ENCODE measurements around the gene TOLLIP. TPM values are rescaled to one million over a fixed set of nuclear protein-coding genes. Genes with fewer than 3 reads are reported as not detected.
"Not testable (repeated sequence)": the region's sequence is repeated elsewhere in the genome, so short reads cannot be mapped to it uniquely, and the experiment has no call there.

The TOLLIP gene
- total RNA-seq, 1 donor from 2014 or later: 71.6 TPM

DNA sequence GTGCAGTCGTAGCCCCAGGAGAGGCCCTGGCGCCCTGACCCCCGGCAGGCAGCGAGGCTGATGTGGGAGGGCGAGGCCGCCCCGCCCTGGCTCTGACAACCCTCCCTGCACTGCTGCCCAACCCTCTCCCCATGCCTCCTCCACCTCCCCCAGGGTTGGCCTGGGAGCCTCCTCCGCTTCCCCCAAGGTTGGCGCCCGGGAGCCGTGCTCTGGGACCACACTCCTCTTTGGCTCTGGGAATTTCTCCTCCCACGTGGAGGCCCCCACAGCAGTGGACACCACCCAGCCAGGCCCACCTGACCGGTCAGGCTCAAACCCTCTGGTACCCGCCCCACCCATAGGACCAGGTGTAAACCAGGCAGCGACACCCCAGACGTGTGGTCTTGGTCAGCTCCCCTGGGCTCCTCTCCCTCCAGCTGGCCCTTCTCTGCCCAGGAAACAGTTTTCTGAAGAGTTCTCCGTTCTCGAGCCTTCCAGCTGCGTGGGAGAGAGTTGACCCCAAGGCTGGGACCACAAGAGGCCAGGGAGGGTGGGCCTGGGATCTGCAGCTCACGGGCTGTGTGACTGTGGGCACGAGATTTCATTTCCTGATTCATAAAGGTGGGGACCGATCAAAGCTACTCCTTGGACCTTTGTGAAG is 40.8 kb upstream of the TOLLIP start:
- no peak overlapping the region for H3K4me3 Mint-ChIP-seq (ENCODE audit: unreplicated experiment)
- H3K4me1 Mint-ChIP-seq (ENCODE audit: unreplicated experiment): no peaks in the 10 kb centered on the region
- TF ChIP-seq, protein P1, sequence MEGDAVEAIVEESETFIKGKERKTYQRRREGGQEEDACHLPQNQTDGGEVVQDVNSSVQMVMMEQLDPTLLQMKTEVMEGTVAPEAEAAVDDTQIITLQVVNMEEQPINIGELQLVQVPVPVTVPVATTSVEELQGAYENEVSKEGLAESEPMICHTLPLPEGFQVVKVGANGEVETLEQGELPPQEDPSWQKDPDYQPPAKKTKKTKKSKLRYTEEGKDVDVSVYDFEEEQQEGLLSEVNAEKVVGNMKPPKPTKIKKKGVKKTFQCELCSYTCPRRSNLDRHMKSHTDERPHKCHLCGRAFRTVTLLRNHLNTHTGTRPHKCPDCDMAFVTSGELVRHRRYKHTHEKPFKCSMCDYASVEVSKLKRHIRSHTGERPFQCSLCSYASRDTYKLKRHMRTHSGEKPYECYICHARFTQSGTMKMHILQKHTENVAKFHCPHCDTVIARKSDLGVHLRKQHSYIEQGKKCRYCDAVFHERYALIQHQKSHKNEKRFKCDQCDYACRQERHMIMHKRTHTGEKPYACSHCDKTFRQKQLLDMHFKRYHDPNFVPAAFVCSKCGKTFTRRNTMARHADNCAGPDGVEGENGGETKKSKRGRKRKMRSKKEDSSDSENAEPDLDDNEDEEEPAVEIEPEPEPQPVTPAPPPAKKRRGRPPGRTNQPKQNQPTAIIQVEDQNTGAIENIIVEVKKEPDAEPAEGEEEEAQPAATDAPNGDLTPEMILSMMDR (IDR thresholded peaks at IDR 0.05): no peak
- no peaks in the 10 kb centered on the region for H3K36me3 Mint-ChIP-seq (ENCODE audit: unreplicated experiment)
- no peak for DNase-seq (ENCODE audit: extremely low spot score, unreplicated experiment)
- H3K27me3 Mint-ChIP-seq (ENCODE audit: unreplicated experiment): peaks cover 9% of the 10 kb centered on the region
- no peak overlapping the region for H3K27ac Mint-ChIP-seq (ENCODE audit: unreplicated experiment)
- no peaks in the 10 kb centered on the region for H3K9me3 Mint-ChIP-seq (ENCODE audit: unreplicated experiment)

GRCh38 chr11:1349327-1350041 is 40.1 kb upstream of the TOLLIP start:
- Mint-ChIP-seq H3K36me3 (ENCODE audit: unreplicated experiment) (no peaks in the 10 kb centered on the region), H3K4me1 (ENCODE audit: unreplicated experiment) (no peaks in the 10 kb centered on the region), H3K27ac (ENCODE audit: unreplicated experiment) (no peak overlapping the region), H3K9me3 (ENCODE audit: unreplicated experiment) (no peaks in the 10 kb centered on the region), H3K4me3 (ENCODE audit: unreplicated experiment) (no peak overlapping the region), H3K27me3 (ENCODE audit: unreplicated experiment) (peaks cover 7% of the 10 kb centered on the region)
- no peak for DNase-seq (ENCODE audit: extremely low spot score, unreplicated experiment)
- TF ChIP-seq, protein P1 (IDR thresholded peaks at IDR 0.05): no peak

- Mint-ChIP-seq H3K9me3 (ENCODE audit: unreplicated experiment) (no peaks in the 10 kb centered on the region), H3K4me1 (ENCODE audit: unreplicated experiment) (no peaks in the 10 kb centered on the region), H3K27me3 (ENCODE audit: unreplicated experiment) (peaks cover 6% of the 10 kb centered on the region), H3K36me3 (ENCODE audit: unreplicated experiment) (no peaks in the 10 kb centered on the region), H3K27ac (ENCODE audit: unreplicated experiment) (no peak overlapping the region), H3K4me3 (ENCODE audit: unreplicated experiment) (no peak overlapping the region)
- TF ChIP-seq, protein P1 (IDR thresholded peaks at IDR 0.05): no peak
- no peak for DNase-seq (ENCODE audit: extremely low spot score, unreplicated experiment)
Observed at GRCh38 chr11:1348796-1349326, 39.4 kb upstream of the TOLLIP start.

DNA sequence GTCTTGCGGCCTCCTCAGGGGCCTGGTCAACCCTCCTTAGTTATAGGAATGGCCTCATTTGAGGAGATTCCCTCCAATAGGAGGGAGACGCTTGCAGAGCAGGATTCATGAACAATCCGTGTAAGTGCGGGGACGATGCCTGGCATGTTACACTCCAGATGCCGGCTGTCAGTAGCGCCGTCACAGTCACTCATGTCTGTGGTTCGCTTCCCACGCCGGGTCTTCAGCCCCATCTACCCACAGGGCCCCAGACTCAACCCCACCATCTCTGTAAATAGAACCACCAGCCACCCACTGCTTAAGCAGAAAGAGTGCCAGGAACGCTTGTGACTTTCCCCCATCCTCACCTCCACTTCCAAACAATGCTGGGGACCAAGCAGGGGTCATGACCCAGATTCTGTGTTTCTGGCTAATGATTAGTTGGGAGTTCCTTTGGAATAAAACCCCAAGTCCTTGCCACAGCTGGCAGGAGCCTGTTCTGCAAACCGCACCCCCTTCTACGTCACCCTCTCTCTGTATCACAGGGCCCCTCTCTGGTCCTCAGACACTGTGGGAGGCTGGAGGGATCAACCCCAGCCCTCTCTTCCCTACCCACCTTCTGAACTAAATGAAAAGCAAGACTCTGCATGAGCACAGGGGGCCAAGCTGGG is 38.8 kb upstream of the TOLLIP start:
- no peaks in the 10 kb centered on the region for H3K36me3 Mint-ChIP-seq (ENCODE audit: unreplicated experiment)
- H3K4me3 Mint-ChIP-seq (ENCODE audit: unreplicated experiment): no peak overlapping the region
- no peaks in the 10 kb centered on the region for H3K9me3 Mint-ChIP-seq (ENCODE audit: unreplicated experiment)
- H3K27me3 Mint-ChIP-seq (ENCODE audit: unreplicated experiment): peaks cover 6% of the 10 kb centered on the region
- TF ChIP-seq, protein P1 (IDR thresholded peaks at IDR 0.05): no peak
- H3K4me1 Mint-ChIP-seq (ENCODE audit: unreplicated experiment): no peaks in the 10 kb centered on the region
- H3K27ac Mint-ChIP-seq (ENCODE audit: unreplicated experiment): no peak overlapping the region
- DNase-seq (ENCODE audit: extremely low spot score, unreplicated experiment): no peak

- not testable (repeated sequence) for H3K9me3 Mint-ChIP-seq (ENCODE audit: unreplicated experiment); DNase-seq (ENCODE audit: extremely low spot score, unreplicated experiment); H3K27me3 Mint-ChIP-seq (ENCODE audit: unreplicated experiment); H3K4me1 Mint-ChIP-seq (ENCODE audit: unreplicated experiment); H3K36me3 Mint-ChIP-seq (ENCODE audit: unreplicated experiment); H3K27ac Mint-ChIP-seq (ENCODE audit: unreplicated experiment); H3K4me3 Mint-ChIP-seq (ENCODE audit: unreplicated experiment)
Observed at GRCh38 chr11:1347411-1347999, 38.1 kb upstream of the TOLLIP start.

All from osteocyte (in vitro differentiated cells).